HT1080 (cell line): Measurements from ENCODE around the gene SPTBN4. TPM values are rescaled to one million over a fixed set of nuclear protein-coding genes. Genes with fewer than 3 reads are reported as not detected.
A peak's percentile ranks its signal among the peaks of the same experiment; 100 is the strongest.

Source experiments
- DNase-seq: peaks from one replicate; pipeline ENCODE4 v3.0.0-alpha.2; 2015; ENCODE audit warnings: low read depth
- total RNA-seq: library from RNA; depleted of rRNA; stranded (reverse); fragments of >200 nt; shearing (Covaris generic); gene quantifications from 2 replicates; pipeline ENCODE4 v1.2.3, GENCODE V29; 2014

The SPTBN4 gene
- total RNA-seq, 1 experiment from 2014 or later: not detected

DNA sequence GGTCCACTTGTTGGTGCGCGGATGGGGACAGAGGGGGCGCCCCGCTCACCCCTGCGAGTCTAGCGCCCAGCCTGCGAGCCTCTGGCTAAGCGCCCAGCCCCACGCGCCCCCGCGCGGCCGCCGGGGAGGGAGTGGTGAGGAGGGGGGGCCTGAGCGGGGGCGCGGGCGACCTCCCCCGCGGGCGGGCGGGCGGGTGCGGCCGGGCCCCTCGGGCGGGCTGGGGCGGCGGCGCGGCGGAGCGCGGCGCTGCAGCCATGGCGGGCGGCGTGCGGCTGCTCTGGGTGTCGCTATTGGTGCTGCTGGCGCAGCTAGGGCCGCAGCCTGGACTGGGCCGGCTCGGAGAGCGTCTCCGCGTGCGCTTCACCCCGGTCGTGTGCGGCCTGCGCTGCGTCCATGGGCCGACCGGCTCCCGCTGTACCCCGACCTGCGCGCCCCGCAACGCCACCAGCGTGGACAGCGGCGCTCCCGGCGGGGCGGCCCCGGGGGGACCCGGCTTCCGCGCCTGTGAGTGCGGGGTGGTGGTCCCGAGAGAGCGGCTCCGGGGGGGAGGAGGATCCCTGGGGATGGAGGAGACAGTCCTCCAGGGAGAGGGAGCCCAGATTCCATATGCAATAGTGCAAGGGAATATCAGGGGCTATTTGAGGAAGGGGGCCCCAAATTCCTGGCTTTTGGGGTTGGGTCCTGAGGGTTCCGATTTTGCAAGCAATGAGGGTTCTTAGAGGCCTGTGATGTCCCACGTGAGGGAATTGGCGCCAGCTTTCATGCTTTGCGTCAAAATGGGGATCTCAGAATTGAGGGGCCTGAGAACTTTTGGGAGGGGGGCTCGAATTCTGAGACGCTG is 134.6 kb downstream of the SPTBN4 start, which contains the start of gene LTBP4:
LTBP4 (plus strand) TSS at position 236 of the 841 bp plus-strand sequence; CDS start at position 255, 19 bp downstream.
- DNase-seq: no peak

DNA sequence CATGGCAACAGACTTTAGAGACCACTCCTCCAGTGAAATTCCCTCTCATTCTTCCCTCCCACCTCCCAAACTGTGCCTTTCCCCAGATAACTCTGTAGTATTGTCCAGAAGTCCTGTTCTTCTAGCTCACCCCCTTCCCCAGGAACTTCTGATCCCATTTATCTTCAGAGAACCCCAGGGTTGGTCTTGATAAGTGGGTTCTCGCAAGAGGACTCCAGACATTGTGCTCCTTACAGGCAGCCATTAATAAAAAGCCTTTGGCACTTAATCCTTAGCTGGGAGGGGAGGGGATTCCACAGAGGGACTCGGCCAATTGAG is 136.2 kb downstream of the SPTBN4 start:
- DNase-seq: no peak

DNA sequence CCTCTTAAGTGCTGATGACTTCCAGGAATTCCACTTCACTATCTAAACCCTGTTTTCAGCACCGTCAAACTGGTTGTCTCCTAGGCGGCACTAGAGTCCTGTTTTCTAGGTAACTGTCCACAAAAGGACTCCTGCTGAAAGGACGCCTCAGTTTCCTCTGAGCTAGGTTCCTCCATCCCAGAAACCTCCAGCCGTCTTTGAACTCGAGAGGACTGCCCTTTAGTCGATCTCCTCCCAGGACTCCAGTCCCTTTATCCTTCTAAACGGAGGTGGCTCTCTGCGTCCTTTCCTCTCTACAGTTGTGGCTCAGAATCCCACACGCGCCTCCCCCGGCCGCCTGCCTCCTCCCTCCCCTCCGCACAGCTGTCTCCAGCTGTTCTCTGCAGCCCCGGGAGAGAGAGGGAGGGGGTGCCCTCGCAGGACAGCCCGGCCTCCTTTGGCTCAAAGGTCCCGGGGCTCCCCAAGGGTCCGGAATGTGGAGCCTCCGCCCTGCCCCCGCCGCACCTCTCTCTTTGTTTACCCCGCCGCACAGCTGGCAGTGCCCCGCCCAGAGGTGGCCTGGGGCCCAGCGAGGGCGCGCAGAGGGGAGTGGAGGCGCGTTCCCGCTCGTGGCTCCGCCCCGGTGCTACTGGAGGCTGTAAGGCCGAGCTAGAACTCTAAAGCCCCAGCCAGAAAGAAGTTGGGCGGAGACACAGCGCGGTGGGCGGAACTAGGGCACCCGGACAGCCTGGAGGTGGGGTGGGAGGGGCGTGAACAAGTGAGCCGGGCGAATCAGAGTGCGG is 136.8 kb downstream of the SPTBN4 start:
- DNase-seq: peak; percentile 90

DNA sequence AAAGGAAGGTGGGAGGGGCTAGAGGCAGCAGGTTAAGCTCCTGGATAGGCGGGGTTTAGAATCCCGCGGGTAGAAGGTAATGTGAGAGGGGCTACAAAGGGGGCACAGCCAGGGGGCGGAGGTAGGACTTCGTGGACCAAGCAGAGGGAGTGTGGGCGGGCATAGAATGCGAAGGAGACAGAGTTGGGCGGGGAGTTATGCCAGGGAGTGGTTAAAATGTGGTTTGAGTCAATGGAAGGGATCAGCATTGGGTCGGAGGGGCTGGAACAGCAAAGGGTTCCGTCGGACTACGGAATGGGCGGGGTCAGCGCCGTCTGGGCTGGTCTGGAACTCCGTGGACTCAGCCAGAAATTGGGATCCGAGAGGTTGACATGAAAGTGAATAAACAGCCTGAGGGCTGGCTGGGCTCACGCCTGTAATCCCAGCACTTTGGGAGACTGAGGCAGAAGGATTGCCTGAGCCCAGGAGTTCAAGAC is 137.4 kb downstream of the SPTBN4 start:
- DNase-seq: no peak

DNA sequence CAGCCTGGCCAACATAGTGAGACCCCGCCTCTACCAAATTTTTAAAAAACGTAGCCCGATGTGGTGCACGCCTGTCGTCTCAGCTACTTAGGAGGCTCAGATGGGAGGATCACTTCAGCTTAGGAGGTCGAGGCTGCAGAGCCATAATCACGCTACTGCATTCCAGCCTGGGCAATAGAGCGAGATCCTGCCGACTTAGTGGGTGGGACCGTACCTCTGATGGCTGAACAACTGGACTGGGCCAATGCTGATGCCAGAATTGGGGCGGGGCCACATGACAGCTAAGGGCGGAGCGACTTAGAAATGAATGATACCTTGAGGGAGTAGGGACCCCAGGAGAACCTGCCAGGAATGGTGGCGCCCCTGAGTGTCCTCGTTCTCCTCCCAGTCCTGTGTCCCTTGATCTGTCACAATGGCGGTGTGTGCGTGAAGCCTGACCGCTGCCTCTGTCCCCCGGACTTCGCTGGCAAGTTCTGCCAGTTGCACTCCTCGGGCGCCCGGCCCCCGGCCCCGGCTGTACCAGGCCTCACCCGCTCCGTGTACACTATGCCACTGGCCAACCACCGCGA is 137.9 kb downstream of the SPTBN4 start:
- no peak for DNase-seq

DNA sequence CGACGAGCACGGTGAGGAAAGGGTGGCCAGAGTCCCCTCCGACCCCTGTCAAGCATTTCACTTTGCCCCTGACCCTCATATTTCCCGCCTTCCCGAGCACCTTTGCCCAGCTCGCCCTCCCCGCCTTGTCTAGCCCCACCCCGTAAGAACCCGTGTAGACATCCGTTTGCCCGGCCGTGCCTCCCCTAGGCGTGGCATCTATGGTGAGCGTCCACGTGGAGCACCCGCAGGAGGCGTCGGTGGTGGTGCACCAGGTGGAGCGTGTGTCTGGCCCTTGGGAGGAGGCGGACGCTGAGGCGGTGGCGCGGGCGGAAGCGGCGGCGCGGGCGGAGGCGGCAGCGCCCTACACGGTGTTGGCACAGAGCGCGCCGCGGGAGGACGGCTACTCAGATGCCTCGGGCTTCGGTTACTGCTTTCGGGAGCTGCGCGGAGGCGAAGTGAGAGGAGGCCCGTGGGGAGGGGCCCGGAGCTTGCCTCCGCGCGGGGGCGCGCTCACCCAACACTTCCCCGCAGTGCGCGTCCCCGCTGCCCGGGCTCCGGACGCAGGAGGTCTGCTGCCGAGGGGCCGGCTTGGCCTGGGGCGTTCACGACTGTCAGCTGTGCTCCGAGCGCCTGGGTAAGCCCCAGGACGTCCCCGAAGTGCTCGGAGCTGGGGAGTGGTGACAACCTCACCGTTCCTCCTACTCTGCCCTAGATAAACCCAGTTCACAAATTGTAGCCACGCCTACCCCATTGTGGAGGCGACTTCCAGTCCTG is 138.6 kb downstream of the SPTBN4 start:
- DNase-seq: no peak

DNA sequence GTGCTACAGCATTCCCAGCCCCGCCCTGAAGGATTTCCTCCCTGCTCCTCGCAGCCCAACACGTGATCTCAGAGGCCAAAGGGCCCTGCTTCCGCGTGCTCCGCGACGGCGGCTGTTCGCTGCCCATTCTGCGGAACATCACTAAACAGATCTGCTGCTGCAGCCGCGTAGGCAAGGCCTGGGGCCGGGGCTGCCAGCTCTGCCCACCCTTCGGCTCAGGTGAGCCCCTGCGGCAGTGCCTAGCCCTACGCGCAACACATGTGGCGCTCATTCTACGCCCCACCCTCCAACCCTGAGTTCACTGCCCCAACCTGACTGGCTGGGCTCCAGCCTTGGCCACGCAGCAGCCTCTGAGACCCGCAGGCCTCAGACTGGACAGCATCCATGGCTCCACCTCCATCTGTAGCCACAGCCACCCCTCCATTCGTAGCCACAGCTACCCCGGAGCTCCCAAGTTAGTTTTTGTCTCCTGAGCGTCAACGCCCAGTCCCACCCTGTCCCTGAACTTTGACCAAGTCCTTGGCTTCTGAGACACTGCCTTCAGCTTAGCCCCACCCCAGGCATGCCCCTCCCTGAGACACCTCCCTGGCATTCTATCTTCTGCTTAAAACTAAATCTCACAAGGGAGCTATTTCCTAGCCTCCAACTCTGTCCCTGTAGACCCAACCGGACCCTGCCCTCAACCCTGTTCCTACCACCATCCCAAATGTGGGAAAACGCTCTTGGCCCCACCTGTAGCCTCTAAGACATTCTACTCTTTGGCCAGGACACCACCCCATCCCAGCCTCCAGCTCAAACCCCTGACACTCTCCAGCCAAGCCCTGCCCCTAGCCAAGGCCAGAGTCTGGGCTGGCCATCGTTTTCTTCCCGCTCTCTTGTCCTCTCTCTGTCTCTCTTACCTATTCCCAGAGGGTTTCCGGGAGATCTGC is 140.8 kb downstream of the SPTBN4 start:
- DNase-seq: no peak

DNA sequence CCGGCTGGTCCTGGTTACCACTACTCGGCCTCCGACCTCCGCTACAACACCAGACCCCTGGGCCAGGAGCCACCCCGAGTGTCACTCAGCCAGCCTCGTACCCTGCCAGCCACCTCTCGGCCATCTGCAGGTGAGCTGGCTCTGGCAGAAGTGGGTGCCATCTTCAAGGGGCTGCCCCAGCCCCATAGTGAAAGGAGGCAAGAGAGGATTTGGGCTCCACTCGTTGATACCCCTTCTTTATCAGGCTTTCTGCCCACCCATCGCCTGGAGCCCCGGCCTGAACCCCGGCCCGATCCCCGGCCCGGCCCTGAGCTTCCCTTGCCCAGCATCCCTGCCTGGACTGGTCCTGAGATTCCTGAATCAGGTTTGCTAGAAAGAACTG is 141.4 kb downstream of the SPTBN4 start:
- DNase-seq: no peak

DNA sequence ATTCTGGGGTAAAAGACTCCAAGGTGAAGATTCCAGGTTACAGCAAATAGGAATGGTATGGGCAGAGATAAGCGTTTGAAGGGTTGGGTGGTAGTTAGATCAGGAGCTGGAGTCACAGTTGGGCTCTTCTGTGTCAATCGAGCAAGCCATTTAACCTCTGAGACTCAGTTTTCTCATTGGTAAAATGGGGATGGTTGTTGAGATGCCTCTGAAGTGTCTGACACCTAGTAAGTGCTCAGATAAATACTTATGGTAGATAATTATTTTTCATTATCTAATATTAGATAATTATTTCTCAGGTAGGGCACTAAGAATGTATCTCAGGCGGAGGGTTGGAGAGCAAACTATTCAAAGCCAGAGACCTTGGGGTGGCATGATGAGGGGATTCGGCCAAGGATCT is 142.2 kb downstream of the SPTBN4 start:
- DNase-seq: no peak

DNA sequence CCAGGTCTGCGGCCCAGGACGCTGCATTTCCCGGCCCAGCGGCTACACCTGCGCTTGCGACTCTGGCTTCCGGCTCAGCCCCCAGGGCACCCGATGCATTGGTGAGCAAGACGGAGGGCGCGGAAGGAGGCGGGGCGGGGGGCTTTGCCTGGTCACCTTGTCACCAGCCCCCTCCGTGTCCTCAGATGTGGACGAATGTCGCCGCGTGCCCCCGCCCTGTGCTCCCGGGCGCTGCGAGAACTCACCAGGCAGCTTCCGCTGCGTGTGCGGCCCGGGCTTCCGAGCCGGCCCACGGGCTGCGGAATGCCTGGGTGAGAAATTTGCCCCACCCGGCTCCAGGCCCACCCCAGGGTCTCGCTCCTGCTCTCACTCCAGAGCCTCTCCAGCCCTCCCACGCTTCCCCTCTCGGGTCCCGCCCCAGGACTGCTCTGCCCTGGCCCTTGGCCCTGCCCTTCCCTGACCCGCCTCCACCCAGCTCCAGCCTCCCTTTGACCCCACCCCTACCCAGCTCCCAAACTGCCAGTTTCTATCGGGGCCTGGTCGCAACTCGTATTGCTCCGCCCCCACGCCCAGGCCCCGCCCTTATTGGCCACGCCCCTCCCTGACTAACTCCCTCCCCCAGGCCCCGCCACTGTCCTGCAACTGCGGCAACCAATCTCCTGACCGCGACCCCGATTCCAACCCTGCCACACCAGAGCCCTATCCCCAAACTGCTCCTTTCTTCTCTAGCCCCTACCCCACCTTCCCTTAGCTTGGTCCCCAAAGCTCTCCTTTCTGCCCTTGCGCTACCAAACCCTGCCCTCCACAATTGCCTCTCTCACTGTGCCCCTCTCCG is 143.0 kb downstream of the SPTBN4 start:
- DNase-seq: no peak

DNA sequence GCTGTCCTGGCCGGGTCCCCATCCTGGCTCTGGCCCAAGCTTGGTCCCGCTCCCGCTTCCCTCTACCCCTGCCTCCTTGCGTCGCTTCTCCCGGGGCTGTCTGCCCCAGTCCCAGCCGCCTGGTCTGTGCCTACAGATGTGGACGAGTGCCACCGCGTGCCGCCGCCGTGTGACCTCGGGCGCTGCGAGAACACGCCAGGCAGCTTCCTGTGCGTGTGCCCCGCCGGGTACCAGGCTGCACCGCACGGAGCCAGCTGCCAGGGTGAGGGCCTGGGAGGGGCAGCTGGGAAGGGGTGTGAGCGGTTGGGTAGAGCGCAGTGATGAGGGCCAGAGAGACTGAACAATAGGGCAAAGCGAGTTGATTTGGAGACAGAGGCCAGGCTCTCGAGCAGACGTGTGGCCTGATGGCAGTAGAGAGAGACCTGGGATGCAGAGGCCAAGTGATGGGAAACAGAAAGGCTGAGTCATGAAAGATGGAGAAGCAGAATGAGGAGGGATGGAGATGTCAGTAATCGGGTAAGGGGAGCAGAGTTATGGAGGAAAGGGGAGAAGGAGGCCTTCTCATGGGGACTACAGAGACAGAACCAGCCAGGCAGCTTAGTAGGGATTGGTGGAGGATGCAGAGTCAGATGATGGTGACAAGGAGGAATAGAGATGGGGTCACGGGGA is 143.7 kb downstream of the SPTBN4 start:
- DNase-seq: no peak

DNA sequence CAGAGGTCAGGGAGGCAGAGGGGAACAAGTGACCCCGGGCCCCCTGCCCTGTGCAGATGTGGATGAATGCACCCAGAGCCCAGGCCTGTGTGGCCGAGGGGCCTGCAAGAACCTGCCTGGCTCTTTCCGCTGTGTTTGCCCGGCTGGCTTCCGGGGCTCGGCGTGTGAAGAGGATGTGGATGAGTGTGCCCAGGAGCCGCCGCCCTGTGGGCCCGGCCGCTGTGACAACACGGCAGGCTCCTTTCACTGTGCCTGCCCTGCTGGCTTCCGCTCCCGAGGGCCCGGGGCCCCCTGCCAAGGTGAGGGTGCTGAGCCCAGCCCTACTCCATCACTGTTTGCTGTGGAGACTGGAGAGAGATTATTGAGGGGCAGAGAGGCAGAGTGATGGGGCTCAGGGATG is 144.3 kb downstream of the SPTBN4 start:
- no peak for DNase-seq

DNA sequence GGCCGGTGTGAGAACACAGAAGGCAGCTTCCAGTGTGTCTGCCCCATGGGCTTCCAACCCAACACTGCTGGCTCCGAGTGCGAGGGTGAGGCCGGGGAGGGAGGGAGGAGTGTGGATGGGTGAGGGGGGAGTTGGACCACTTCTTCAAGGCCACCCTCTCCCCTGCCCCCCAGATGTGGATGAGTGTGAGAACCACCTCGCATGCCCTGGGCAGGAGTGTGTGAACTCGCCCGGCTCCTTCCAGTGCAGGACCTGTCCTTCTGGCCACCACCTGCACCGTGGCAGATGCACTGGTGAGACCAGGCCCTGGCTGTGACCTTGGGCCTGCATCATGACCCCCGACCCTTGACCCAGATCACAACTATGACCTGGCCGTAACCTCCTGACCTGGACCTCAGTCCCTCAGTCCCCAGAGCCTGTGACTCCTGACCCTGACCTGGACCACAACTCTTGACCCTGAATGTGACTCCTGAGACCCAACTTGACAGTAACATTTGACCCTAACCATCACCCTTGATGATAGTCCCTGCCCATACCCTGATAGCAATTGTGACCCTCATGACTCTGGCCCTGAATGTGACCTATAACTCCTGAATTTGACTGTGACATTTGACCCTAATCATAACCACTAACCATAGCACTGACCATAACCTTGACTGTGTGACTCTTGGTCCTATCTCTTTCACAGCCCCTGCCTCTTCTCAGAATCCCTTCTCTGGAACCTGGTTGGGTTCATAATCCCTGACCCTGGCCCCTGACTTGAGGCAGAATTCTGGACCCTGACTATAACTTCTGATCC is 145.3 kb downstream of the SPTBN4 start:
- no peak for DNase-seq

DNA sequence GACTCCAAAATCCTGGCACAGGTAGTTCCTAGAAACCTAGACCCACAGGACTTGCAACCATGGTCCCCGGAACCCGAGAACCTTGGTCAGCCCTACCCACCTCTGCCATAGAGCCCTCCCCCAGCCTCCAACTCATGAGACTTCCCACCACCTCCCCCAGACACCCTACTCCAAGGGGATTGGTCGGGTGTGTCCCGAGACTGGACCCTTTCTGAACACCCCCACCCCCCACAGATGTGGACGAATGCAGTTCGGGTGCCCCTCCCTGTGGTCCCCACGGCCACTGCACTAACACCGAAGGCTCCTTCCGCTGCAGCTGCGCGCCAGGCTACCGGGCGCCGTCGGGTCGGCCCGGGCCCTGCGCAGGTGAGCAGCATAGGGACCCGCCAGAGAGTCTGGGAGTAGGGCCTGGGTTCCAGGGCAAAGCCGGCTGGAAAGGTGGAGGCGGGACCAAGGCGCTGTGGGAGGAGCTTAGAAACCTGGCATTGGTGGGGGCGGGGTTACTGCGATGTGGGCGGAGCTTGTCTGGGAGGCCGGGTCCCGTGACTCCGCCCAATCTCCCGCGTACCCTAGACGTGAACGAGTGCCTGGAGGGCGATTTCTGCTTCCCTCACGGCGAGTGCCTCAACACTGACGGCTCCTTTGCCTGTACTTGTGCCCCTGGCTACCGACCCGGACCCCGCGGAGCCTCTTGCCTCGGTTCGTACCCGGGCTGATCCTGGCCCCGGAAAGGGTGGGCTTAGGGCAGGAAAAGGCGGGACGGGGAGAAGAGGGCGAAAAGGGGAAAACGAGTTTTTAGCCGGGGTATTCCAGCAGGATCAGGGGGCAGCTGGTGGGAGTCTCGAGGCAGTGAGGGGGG is 146.3 kb downstream of the SPTBN4 start:
- DNase-seq: no peak

DNA sequence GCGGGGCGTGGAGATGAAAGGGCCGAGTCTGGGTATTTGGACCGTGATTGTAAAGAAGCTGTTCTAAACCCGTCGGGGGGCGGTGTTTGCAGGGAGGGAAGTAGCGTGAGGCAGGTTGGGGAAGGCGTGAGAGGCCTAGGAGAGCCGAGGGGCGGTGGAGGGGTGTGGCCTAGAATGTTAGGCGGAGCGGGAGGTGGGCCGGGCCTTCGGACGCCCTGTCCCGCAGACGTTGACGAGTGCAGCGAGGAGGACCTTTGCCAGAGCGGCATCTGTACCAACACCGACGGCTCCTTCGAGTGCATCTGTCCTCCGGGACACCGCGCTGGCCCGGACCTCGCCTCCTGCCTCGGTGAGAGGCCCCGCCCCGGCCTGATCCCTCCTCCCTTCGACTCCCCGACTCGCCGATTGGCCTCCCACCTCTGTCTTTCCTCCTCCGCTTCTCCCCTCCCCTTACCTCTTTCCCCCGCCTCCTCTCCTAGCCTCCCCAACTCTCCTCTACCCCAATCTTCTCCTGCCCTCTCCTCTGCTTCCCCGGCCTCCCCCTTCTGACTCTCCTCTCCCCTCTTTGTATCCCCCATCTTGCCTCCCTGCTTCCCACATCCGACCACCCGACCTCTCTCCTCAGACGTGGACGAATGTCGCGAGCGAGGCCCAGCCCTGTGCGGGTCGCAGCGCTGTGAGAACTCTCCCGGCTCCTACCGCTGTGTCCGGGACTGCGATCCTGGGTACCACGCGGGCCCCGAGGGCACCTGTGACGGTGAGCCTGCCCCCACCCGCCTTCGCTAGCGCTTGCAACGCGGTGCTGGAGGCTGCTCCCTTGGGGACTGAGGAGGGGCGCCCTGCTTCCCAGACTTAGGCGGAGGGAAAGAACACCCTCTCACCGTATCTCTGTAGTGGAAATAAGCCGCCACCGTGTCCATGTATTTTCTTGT is 147.2 kb downstream of the SPTBN4 start:
- peak; percentile 79 for DNase-seq
